Measurements from ENCODE around the gene POPDC3.

POPDC3 gene

DNA sequence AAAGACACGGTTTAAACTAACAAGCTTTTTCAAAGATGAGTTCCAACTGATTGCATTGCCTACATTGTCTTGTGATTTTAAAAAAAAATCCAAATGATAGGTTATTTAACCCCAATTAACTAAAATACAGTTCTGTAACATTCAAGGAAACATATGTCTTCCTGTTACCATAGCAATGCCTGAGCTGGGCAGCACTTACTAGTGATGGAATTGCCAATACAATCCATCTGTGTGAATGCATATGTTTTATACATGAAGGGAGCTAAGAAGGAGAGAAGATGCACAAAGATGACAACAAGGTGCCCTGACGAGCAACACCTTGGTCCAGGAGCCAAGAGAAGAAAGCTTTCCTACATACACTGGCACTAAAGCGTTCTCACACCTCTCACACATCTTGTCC is 68.7 kb downstream of the POPDC3 start:
- intact Hi-C loops (cut with micrococcal nuclease) = no loop called here
- H3K36me3 Mint-ChIP-seq (ENCODE audit: low read depth) = no peaks in the 10 kb centered on the region
- H3K27ac Mint-ChIP-seq = no peak overlapping the region
- peaks cover 5% of the 10 kb centered on the region for H3K27me3 Mint-ChIP-seq
- H3K9me3 Mint-ChIP-seq = no peaks in the 10 kb centered on the region
- no peaks in the 10 kb centered on the region for H3K4me1 Mint-ChIP-seq (ENCODE audit: low read depth)
- H3K4me3 Mint-ChIP-seq = no peak overlapping the region

DNA sequence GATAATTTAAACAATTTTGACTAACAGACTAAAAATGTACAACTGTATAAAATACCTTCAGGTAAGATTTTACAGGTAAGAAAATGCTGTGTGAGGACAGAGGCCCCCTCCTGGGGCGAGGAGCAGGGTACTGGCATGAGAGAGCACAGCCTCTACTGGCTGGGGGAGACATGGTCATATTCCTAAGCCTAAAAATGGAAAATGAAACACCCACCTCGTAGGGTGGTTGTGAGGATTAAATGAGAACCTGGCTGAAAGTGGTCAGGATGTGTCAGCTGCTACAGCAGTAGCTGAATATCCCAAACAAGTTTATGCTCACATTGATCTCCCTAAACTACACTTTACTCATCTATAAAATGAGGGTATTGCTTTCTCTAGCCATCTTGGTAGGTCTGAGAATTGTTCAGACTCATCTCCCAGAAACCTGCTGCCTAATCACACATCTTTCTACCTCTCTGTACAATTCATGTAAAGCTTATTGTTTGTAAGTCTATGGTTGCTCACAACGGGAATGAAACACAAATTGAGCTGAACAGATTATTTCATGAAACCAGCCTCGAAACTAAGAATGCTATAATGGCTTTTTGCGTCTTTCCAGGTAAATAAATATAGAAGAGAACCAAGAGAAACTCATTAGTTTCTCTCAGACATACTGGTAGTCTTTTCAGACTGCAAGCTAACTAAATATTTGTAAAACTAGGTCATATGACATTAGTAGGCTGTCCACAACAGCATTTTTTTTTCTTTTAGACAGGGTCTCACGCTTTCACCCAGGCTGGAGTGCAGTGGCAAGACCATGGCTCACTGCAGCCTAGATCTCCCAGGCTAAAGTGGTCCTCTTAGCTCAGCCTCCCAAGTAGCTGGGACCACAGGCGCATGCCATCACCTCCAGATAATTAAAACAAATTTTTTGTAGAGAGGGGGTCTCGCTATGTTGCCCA is 69.6 kb downstream of the POPDC3 start:
- H3K27ac Mint-ChIP-seq = no peak overlapping the region
- intact Hi-C loops (cut with micrococcal nuclease) = no loop called here
- no peaks in the 10 kb centered on the region for H3K9me3 Mint-ChIP-seq

DNA sequence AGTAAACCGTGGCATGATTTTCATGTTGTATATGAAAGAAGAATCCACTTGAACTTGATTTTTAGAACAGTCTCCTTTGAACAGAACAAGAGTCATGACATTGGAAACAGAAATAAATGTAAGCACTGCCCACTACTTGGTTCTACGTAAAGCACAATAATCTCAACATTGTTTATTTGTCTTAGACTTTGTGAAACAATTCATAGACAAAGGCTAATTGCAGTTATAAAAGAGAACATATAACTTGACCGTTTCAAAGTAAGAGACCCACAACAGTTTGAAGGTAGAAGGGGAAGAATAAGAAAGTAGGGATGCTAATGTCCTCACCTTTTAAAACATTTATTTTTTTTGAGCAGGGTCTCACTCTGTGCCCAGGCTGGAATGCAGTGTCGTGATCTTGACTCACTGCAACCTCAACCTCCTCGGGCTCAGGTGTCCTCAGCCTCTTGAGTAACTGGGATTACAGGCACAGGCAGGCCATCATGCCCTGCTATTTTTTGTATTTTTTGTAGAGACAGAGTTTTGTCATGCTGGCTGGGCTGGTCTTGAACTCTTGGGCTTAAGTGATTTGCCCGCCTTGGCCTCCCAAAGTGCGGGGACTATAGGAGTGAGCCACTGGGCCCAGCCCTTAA is 71.1 kb downstream of the POPDC3 start:
- no peak overlapping the region for H3K4me3 Mint-ChIP-seq
- H3K27ac Mint-ChIP-seq = no peak overlapping the region
- H3K36me3 Mint-ChIP-seq (ENCODE audit: low read depth) = no peaks in the 10 kb centered on the region
- intact Hi-C loops (cut with micrococcal nuclease) = no loop called here
- no peaks in the 10 kb centered on the region for H3K4me1 Mint-ChIP-seq (ENCODE audit: low read depth)
- no peaks in the 10 kb centered on the region for H3K9me3 Mint-ChIP-seq
- peaks cover 4% of the 10 kb centered on the region for H3K27me3 Mint-ChIP-seq

More for the DNA sequence above, 69.6 kb downstream of the POPDC3 start:
- Mint-ChIP-seq H3K36me3 (ENCODE audit: low read depth) (no peaks in the 10 kb centered on the region), H3K27me3 (peaks cover 5% of the 10 kb centered on the region), H3K4me3 (no peak overlapping the region), H3K4me1 (ENCODE audit: low read depth) (no peaks in the 10 kb centered on the region)
